Breast epithelium (tissue), 3 donors: ENCODE data around the gene RSPO1.

Source experiments
- POLR2AphosphoS5 ChIP-seq, 3 donors: sonication (generic); formaldehyde crosslinking; IDR thresholded peaks; one replicate each; pipeline ENCODE4 v1.6.1; 2017; ENCODE audit warnings: antibody characterized with exemption in 3 of 3
- TF ChIP-seq, protein P1 (sequence below), 3 donors: fragments of 450-650 bp; IDR thresholded peaks; one replicate each; pipeline ENCODE4 v1.5.1; 2016 to 2017; ENCODE audit warnings: antibody characterized with exemption in 3 of 3, mild to moderate bottlenecking in 3 of 3, moderate library complexity in 3 of 3

DNA sequence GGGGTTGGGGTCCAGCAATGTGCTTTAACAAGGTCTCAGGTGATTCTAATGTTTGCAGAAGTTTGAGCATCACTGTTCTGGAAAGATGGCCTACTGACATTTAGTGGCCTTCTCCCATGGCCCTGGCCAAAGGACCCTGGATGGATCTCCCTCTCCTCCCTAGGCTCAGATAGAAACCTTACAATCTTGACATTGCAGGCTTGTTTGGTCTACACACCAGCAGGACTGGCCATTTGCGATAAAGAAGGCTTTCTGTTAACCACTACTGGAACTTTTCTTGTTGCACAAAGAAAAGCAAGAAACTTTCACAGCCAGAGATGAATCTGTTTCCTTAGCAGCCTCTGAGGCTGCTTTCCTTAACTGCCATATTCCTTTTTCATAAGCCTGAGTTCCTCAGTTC is 71.7 kb downstream of the RSPO1 start:
- TF ChIP-seq, protein P1, sequence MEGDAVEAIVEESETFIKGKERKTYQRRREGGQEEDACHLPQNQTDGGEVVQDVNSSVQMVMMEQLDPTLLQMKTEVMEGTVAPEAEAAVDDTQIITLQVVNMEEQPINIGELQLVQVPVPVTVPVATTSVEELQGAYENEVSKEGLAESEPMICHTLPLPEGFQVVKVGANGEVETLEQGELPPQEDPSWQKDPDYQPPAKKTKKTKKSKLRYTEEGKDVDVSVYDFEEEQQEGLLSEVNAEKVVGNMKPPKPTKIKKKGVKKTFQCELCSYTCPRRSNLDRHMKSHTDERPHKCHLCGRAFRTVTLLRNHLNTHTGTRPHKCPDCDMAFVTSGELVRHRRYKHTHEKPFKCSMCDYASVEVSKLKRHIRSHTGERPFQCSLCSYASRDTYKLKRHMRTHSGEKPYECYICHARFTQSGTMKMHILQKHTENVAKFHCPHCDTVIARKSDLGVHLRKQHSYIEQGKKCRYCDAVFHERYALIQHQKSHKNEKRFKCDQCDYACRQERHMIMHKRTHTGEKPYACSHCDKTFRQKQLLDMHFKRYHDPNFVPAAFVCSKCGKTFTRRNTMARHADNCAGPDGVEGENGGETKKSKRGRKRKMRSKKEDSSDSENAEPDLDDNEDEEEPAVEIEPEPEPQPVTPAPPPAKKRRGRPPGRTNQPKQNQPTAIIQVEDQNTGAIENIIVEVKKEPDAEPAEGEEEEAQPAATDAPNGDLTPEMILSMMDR (IDR thresholded peaks at IDR 0.05), result no peak
- TF ChIP-seq POLR2AphosphoS5 (IDR thresholded peaks at IDR 0.05), result no peak
